H1 (cell line): ENCODE data around the gene SPAG16. TPM values are rescaled to one million over a fixed set of nuclear protein-coding genes. Genes with fewer than 3 reads are reported as not detected.

Experiments
- CTCF ChIA-PET: fragments of 300-600 bp; sonication (Branson Sonifier 250); formaldehyde crosslinking; loops from one replicate; lab custom pipeline; 2021; ENCODE audit not compliant: partially characterized antibody; lab: Charles Lee
- POLR2A ChIA-PET: fragments of 300-600 bp; sonication (Branson Sonifier 250); formaldehyde crosslinking; loops from one replicate; lab custom pipeline; 2021; ENCODE audit warnings: inconsistent platforms; ENCODE audit not compliant: partially characterized antibody; lab: Charles Lee
- DNase-seq, 2 experiments: peaks; one replicate each; pipeline versions ENCODE4 v3.0.0 to v3.0.0-alpha.2; 2010 to 2022; ENCODE audit warnings: low spot score in 2 of 2, low read depth in 1 of 2, mixed read lengths in 1 of 2
- FAIRE-seq: peaks from 2 replicates; lab custom pipeline; 2011; peaks lifted over from hg19 to GRCh38; lab: Jason Lieb, UNC
- H2AFZ ChIP-seq: 2 replicates; pipeline ENCODE4 v1.8.1; 2012; ENCODE audit warnings: low read length, inconsistent platforms
- H2AK5ac ChIP-seq: 2 replicates; pipeline ENCODE4 v1.6.1; 2013; ENCODE audit warnings: low read depth, low read length
- H2BK120ac ChIP-seq: replicated peaks from 2 replicates; pipeline ENCODE3; 2013; ENCODE audit warnings: low read depth, low read length, inconsistent platforms
- H2BK12ac ChIP-seq: 2 replicates; pipeline ENCODE4 v1.6.1; 2013; ENCODE audit warnings: low read depth, low read length
- H2BK15ac ChIP-seq: 2 replicates; pipeline ENCODE4 v1.6.1; 2013; ENCODE audit warnings: low read length
- H2BK20ac ChIP-seq: 2 replicates; pipeline ENCODE4 v1.6.1; 2013; ENCODE audit warnings: low read length
- H2BK5ac ChIP-seq: 2 replicates; pipeline ENCODE4 v1.6.1; 2013; ENCODE audit warnings: low read depth, low read length
- H3K14ac ChIP-seq: 2 replicates; pipeline ENCODE4 v1.6.1; 2013; ENCODE audit warnings: inconsistent platforms; ENCODE audit not compliant: insufficient read length
- H3K18ac ChIP-seq: 2 replicates; pipeline ENCODE4 v1.6.1; 2013; ENCODE audit warnings: low read length; ENCODE audit errors: extremely low read depth
- H3K23ac ChIP-seq: 2 replicates; pipeline ENCODE4 v1.6.1; 2013; ENCODE audit warnings: inconsistent platforms; ENCODE audit not compliant: insufficient read length
- H3K23me2 ChIP-seq: 2 replicates; pipeline ENCODE4 v1.6.1; 2013; ENCODE audit warnings: low read depth, low read length
- H3K27ac ChIP-seq: 2 replicates; pipeline ENCODE4 v1.6.1; 2011; ENCODE audit warnings: low read depth, low read length, inconsistent platforms
- H3K27me3 ChIP-seq, 4 experiments: replicated peaks in 1 of 4; 1 replicate in 1 of 4; 2 replicates in 3 of 4; pipeline versions ENCODE4 v1.6.1 to v1.8.1; 2011 to 2013; ENCODE audit warnings: low read length in 3 of 4, mild to moderate bottlenecking in 3 of 4, inconsistent platforms in 2 of 4, mixed read lengths in 2 of 4, moderate library complexity in 1 of 4; ENCODE audit not compliant: control insufficient read depth in 3 of 4, insufficient read depth in 3 of 4; ENCODE audit errors: extremely low read depth in 1 of 4
- H3K36me3 ChIP-seq, 4 experiments: 2 replicates each; pipeline versions ENCODE4 v1.6.1 to v1.8.1; 2011 to 2013; ENCODE audit warnings: mild to moderate bottlenecking in 4 of 4, low read length in 3 of 4, moderate library complexity in 2 of 4, control low read depth in 1 of 4, inconsistent platforms in 1 of 4; ENCODE audit not compliant: insufficient read depth in 4 of 4, control insufficient read depth in 2 of 4
- H3K4ac ChIP-seq: replicated peaks from 2 replicates; pipeline ENCODE3; 2013; ENCODE audit warnings: low read length, low read depth, mixed read lengths, inconsistent platforms; ENCODE audit not compliant: insufficient read length
- H3K4me1 ChIP-seq, 4 experiments: replicated peaks in 1 of 4; 1 replicate in 1 of 4; 2 replicates in 3 of 4; pipeline versions ENCODE4 v1.6.1 to v1.8.1; 2011 to 2013; ENCODE audit warnings: low read length in 3 of 4, inconsistent platforms in 2 of 4, mixed read lengths in 1 of 4; ENCODE audit not compliant: insufficient read depth in 4 of 4, control insufficient read depth in 3 of 4
- H3K4me2 ChIP-seq, 2 experiments: 2 replicates each; pipeline versions ENCODE4 v1.6.1 to v1.8.1; 2011 to 2013; ENCODE audit warnings: low read depth in 2 of 2, low read length in 2 of 2, control low read depth in 1 of 2, inconsistent platforms in 1 of 2, mild to moderate bottlenecking in 1 of 2; ENCODE audit not compliant: insufficient read depth in 1 of 2
- H3K4me3 ChIP-seq, 4 experiments: fragments of 200-600, 300-600 bp in 1 of 4; sonication (generic), shearing (Covaris generic), sonication (Bioruptor Twin) in 1 of 4; 2 replicates each; pipeline versions ENCODE4 v1.5.1 to v1.8.1; 2011 to 2016; ENCODE audit warnings: low read length in 4 of 4, low read depth in 3 of 4, control low read depth in 2 of 4, inconsistent platforms in 2 of 4, mild to moderate bottlenecking in 2 of 4, mixed read lengths in 1 of 4, moderate library complexity in 1 of 4; ENCODE audit not compliant: insufficient read depth in 2 of 4; ENCODE audit errors: extremely low read depth in 1 of 4
- H3K56ac ChIP-seq: replicated peaks from 2 replicates; pipeline ENCODE3; 2013; ENCODE audit warnings: low read depth, mild to moderate bottlenecking, mixed read lengths, low read length, inconsistent platforms; ENCODE audit not compliant: insufficient read length
- H3K79me1 ChIP-seq: 2 replicates; pipeline ENCODE4 v1.6.1; 2013; ENCODE audit warnings: low read depth, low read length, control low read depth
- H3K79me2 ChIP-seq, 2 experiments: 2 replicates each; pipeline versions ENCODE4 v1.6.1 to v1.8.1; 2012 to 2013; ENCODE audit warnings: low read length in 2 of 2, mild to moderate bottlenecking in 2 of 2, inconsistent platforms in 1 of 2; ENCODE audit not compliant: insufficient read depth in 2 of 2, control insufficient read depth in 1 of 2
- H3K9ac ChIP-seq, 4 experiments: replicated peaks in 1 of 4; 1 replicate in 1 of 4; 2 replicates in 3 of 4; pipeline versions ENCODE4 v1.6.1 to v1.8.1; 2011 to 2013; ENCODE audit warnings: low read depth in 3 of 4, low read length in 3 of 4, control low read depth in 2 of 4, mild to moderate bottlenecking in 2 of 4, moderate library complexity in 2 of 4, inconsistent platforms in 1 of 4; ENCODE audit errors: extremely low read depth in 1 of 4
- H3K9me3 ChIP-seq, 2 experiments: 2 replicates each; pipeline versions ENCODE4 v1.6.1 to v1.8.1; 2012 to 2013; ENCODE audit warnings: mild to moderate bottlenecking in 2 of 2, moderate library complexity in 2 of 2, control low read depth in 1 of 2, inconsistent platforms in 1 of 2, low read depth in 1 of 2, low read length in 1 of 2, mixed read lengths in 1 of 2; ENCODE audit not compliant: insufficient read depth in 2 of 2
- H4K20me1 ChIP-seq, 2 experiments: replicated peaks in 1 of 2; 2 replicates each; pipeline versions ENCODE3 to v1.8.1; 2011 to 2013; ENCODE audit warnings: inconsistent platforms in 2 of 2, low read length in 2 of 2, mild to moderate bottlenecking in 1 of 2; ENCODE audit not compliant: insufficient read depth in 2 of 2, control insufficient read depth in 1 of 2
- H4K5ac ChIP-seq: 2 replicates; pipeline ENCODE4 v1.6.1; 2013; ENCODE audit warnings: low read length, low read depth, mixed read lengths, inconsistent platforms; ENCODE audit not compliant: insufficient read length
- H4K8ac ChIP-seq: 2 replicates; pipeline ENCODE4 v1.8.0; 2013; ENCODE audit warnings: mild to moderate bottlenecking, moderate library complexity, low read length, inconsistent platforms; ENCODE audit not compliant: insufficient read depth; ENCODE audit errors: extremely low read depth
- H4K91ac ChIP-seq: replicated peaks from 2 replicates; pipeline ENCODE3; 2013; ENCODE audit warnings: low read length, mixed read lengths, inconsistent platforms; ENCODE audit not compliant: insufficient read length
- ATF2 ChIP-seq: IDR thresholded peaks from 2 replicates; pipeline ENCODE4 v1.6.1; 2012; ENCODE audit warnings: low read length, inconsistent platforms
- E2F6 ChIP-seq: IDR thresholded peaks from 2 replicates; pipeline ENCODE4 v1.6.1; 2012; ENCODE audit warnings: inconsistent platforms
- EZH2 ChIP-seq: fragments of 200-600 bp; sonication (generic); IDR thresholded peaks from 2 replicates; pipeline ENCODE4 v1.7.1; 2012; ENCODE audit warnings: low read depth, mild to moderate bottlenecking, moderate library complexity, low read length, inconsistent platforms; ENCODE audit not compliant: severe bottlenecking
- FOSL1 ChIP-seq: IDR thresholded peaks from 2 replicates; pipeline ENCODE4 v1.6.1; 2011; ENCODE audit warnings: mild to moderate bottlenecking, low read depth, low read length, moderate library complexity; ENCODE audit not compliant: insufficient read depth
- POU5F1 ChIP-seq: IDR thresholded peaks from 2 replicates; pipeline ENCODE4 v1.6.1; 2011; ENCODE audit warnings: low read depth, mild to moderate bottlenecking, low read length, moderate library complexity
- SUZ12 ChIP-seq: fragments of 200-600 bp; sonication (generic); IDR thresholded peaks from 2 replicates; pipeline ENCODE4 v1.6.1; 2012; ENCODE audit warnings: mild to moderate bottlenecking, inconsistent platforms, low read length, moderate library complexity, mixed read lengths
- WGBS, 2 experiments: shearing (Covaris generic) in 1 of 2; methylation state at CpG; one replicate each; pipeline versions ENCODE4 v1.1.6 to v1.1.7; 2013 to 2015; ENCODE audit warnings: low lambda C conversion rate in 2 of 2, mixed read lengths in 2 of 2, inconsistent platforms in 1 of 2, low coverage in 1 of 2, missing lambda C conversion rate in 1 of 2; ENCODE audit not compliant: insufficient replicate concordance in 2 of 2, insufficient coverage in 1 of 2, insufficient read length in 1 of 2; ENCODE audit errors: extremely low coverage in 1 of 2, missing lambda C conversion rate in 1 of 2; 5-methylcytosine and 5-hydroxymethylcytosine counted together
- polyA plus RNA-seq, 7 experiments: library from polyadenylated mRNA; depleted of rRNA in 3 of 7; stranded (reverse) in 5 of 7; unstranded in 2 of 7; fragments of >200 nt in 5 of 7; fragments of 200-250 nt in 2 of 7; gene quantifications; 1 replicate in 5 of 7; 2 replicates in 1 of 7; 4 replicates in 1 of 7; pipeline versions ENCODE4 v1.2.1 to v1.2.3, GENCODE V29; 2011 to 2013; ENCODE audit warnings: missing spikeins in 2 of 7, mixed read lengths in 2 of 7
- total RNA-seq: library from RNA; stranded (reverse); fragmentation: NEBNext Ultra II Directional; extraction: Animal tissue kit (Norgen Biotek cat#: 25700); gene quantifications from 2 replicates; pipeline ENCODE4 v1.2.1, GENCODE V29; 2021

Gene SPAG16
- total and polyA plus RNA-seq, 2 of the 8 experiments (the other 6 are each of a cell fraction or from before 2014, with no cell fraction given) = 6.0 to 14.9 TPM

GRCh38 chr2:213415093-213415492 lies 130.8 kb downstream of the SPAG16 start:
- H3K23ac ChIP-seq = no peak overlapping the region
- no peaks in the 10 kb centered on the region for H3K4me1 ChIP-seq
- no peak for TF ChIP-seq E2F6
- TF ChIP-seq SUZ12 = no peak
- TF ChIP-seq FOSL1 = no peak
- TF ChIP-seq EZH2 = no peak
- no peak for TF ChIP-seq POU5F1
- no peak for TF ChIP-seq ATF2

More at GRCh38 chr2:213415093-213415492, 130.8 kb downstream of the SPAG16 start:
- Histone ChIP-seq H3K27ac (no peak overlapping the region), H2BK20ac (no peak overlapping the region), H3K4me2 (no peak overlapping the region), H3K9me3 (no peaks in the 10 kb centered on the region), H3K36me3 (no peaks in the 10 kb centered on the region), H2BK5ac (no peak overlapping the region), H3K23me2 (no peaks in the 10 kb centered on the region), H3K4me3 (no peak overlapping the region), H3K9ac (no peak overlapping the region), H3K4ac (no peak overlapping the region), H4K20me1 (no peaks in the 10 kb centered on the region), H4K91ac (no peak overlapping the region), H3K18ac (no peak overlapping the region), H2BK120ac (no peak overlapping the region), H2BK15ac (no peak overlapping the region), H3K56ac (no peak overlapping the region), H3K79me1 (no peaks in the 10 kb centered on the region), H2AFZ (no peak overlapping the region), H3K79me2 (no peaks in the 10 kb centered on the region), H3K27me3 (no peaks in the 10 kb centered on the region), H2BK12ac (no peak overlapping the region), H4K5ac (no peak overlapping the region), H3K14ac (no peak overlapping the region), H2AK5ac (no peak overlapping the region), H4K8ac (no peak overlapping the region)
- FAIRE-seq (no peak), DNase-seq (no peak)
- POLR2A ChIA-PET = no interaction called here
- WGBS, 2 experiments = 100% methylated on average over 1 of the region's 1 CpG; no CpG with 5 or more reads in 1 of the 2 experiments
- CTCF ChIA-PET = no interaction called here
